ENCODE measurements around the gene CETN1.

CETN1 gene

DNA sequence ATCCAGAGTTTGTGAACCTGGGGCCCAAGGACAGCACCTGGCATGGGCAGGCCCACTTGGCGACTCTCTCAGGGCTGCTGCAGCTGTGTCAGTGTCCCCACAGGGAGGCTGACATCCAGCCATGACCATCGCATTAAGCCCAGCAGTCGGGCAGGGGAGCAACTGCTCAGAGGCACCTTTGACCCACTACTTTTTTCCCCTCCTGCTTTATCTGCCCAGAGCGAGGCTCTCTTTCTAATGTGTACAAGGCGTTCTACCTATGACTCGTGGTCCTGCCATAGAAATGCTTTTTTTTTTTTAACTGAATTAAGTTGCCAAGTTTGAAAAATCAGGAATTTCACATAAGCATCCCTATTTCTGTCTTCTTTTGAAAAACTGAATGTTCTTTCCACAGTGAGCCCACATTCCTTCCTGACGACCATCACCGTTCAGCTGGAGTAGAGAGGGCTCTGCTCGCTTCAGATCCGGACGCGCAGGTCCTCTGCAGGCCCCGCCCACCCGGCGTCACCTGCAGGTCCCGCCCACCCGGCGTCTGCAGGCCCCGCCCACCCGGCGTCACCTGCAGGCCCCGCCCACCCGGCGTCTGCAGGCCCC lies 16.2 kb downstream of the CETN1 start:
- no peak for TF ChIP-seq POLR2AphosphoS5 (IDR thresholded peaks at IDR 0.05; ENCODE audit: low read depth, low read length)
- no peak for TF ChIP-seq SIN3A (IDR thresholded peaks at IDR 0.05; ENCODE audit: borderline replicate concordance, insufficient read depth, low read length)
- no peak for TF ChIP-seq FOXP2 (optimal IDR thresholded peaks at IDR 0.05; ENCODE audit: borderline replicate concordance, extremely low read depth, extremely low read length, insufficient read depth)
- TF ChIP-seq, protein P1, sequence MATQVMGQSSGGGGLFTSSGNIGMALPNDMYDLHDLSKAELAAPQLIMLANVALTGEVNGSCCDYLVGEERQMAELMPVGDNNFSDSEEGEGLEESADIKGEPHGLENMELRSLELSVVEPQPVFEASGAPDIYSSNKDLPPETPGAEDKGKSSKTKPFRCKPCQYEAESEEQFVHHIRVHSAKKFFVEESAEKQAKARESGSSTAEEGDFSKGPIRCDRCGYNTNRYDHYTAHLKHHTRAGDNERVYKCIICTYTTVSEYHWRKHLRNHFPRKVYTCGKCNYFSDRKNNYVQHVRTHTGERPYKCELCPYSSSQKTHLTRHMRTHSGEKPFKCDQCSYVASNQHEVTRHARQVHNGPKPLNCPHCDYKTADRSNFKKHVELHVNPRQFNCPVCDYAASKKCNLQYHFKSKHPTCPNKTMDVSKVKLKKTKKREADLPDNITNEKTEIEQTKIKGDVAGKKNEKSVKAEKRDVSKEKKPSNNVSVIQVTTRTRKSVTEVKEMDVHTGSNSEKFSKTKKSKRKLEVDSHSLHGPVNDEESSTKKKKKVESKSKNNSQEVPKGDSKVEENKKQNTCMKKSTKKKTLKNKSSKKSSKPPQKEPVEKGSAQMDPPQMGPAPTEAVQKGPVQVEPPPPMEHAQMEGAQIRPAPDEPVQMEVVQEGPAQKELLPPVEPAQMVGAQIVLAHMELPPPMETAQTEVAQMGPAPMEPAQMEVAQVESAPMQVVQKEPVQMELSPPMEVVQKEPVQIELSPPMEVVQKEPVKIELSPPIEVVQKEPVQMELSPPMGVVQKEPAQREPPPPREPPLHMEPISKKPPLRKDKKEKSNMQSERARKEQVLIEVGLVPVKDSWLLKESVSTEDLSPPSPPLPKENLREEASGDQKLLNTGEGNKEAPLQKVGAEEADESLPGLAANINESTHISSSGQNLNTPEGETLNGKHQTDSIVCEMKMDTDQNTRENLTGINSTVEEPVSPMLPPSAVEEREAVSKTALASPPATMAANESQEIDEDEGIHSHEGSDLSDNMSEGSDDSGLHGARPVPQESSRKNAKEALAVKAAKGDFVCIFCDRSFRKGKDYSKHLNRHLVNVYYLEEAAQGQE (IDR thresholded peaks at IDR 0.05; ENCODE audit: insufficient read depth in 1 of 2, low read depth in 2 of 2, low read length in 2 of 2) = no peak
- no peak for TF ChIP-seq TAF1 (IDR thresholded peaks at IDR 0.05; ENCODE audit: borderline replicate concordance, insufficient read depth, low read length)

DNA sequence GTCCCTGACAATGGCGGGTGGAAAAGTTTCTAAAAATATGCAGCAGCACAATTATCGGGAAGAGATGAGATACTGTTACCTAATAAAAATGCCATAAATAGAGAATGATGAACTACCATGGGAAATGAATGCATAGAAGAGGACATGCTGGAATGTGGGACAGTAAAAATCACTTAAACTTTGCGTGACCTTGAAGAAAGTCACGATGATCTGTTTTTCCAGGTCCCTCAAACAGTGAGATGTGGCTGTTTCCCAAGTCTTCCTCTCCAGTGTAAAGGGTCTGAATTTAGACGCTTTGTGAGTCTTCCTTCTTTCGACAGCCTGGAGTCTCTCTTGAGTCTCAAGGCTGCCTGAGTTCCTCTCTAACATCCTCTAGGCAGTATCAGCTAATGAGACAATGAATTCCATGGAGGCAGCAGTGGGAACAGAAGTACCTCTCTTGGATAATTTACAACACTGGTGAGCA lies 18.0 kb downstream of the CETN1 start:
- TF ChIP-seq FOXP2 (optimal IDR thresholded peaks at IDR 0.05; ENCODE audit: borderline replicate concordance, extremely low read depth, extremely low read length, insufficient read depth) (no peak), POLR2AphosphoS5 (IDR thresholded peaks at IDR 0.05; ENCODE audit: low read depth, low read length) (no peak), SIN3A (IDR thresholded peaks at IDR 0.05; ENCODE audit: borderline replicate concordance, insufficient read depth, low read length) (no peak), TAF1 (IDR thresholded peaks at IDR 0.05; ENCODE audit: borderline replicate concordance, insufficient read depth, low read length) (no peak)
- TF ChIP-seq, protein P1 (IDR thresholded peaks at IDR 0.05; ENCODE audit: insufficient read depth in 1 of 2, low read depth in 2 of 2, low read length in 2 of 2) = no peak

DNA sequence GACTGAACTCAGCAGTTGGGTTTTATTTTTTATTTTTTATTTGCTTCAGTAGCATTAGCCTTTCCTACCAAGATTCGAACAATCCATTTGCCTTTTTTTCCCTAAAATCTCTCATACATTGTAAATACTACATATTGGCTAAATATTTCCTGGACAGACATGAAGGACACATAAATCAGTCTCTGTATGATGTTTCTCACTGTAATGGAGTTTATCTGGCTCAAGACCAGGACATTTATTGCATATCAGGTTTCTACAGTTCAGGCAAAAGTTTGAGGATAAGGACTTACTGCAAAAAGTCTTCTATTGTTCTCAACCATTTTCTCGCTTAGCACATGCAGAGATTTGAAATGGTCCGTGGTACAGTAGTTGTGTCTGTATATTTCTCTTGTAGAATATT lies 19.9 kb downstream of the CETN1 start:
- TF ChIP-seq POLR2AphosphoS5 (IDR thresholded peaks at IDR 0.05; ENCODE audit: low read depth, low read length) (no peak), SIN3A (IDR thresholded peaks at IDR 0.05; ENCODE audit: borderline replicate concordance, insufficient read depth, low read length) (no peak), TAF1 (IDR thresholded peaks at IDR 0.05; ENCODE audit: borderline replicate concordance, insufficient read depth, low read length) (no peak), FOXP2 (optimal IDR thresholded peaks at IDR 0.05; ENCODE audit: borderline replicate concordance, extremely low read depth, extremely low read length, insufficient read depth) (no peak)
- TF ChIP-seq, protein P1 (IDR thresholded peaks at IDR 0.05; ENCODE audit: insufficient read depth in 1 of 2, low read depth in 2 of 2, low read length in 2 of 2) = no peak

DNA sequence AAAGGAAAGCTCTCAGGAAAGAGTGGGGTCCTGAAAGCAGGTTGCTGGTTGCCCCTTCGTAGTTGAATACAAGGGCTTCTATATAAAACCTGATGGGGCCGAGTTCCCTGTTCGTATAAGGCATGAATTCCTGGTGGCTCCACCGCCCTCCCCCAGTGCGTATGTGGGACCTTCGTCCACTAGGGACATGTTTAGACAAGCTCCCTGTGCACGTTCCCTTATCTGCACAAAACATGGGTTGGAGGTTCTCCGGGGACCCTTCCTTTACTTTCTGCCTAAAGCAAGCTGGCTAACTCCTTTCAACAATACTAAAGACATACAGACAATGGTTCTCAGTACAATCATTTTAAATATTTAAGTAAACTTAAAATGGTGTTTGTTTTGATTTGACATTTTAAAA lies 24.6 kb downstream of the CETN1 start:
- no peak for TF ChIP-seq SIN3A (IDR thresholded peaks at IDR 0.05; ENCODE audit: borderline replicate concordance, insufficient read depth, low read length)
- no peak for TF ChIP-seq TAF1 (IDR thresholded peaks at IDR 0.05; ENCODE audit: borderline replicate concordance, insufficient read depth, low read length)
- TF ChIP-seq, protein P1 (IDR thresholded peaks at IDR 0.05; ENCODE audit: insufficient read depth in 1 of 2, low read depth in 2 of 2, low read length in 2 of 2) = no peak
- TF ChIP-seq FOXP2 (optimal IDR thresholded peaks at IDR 0.05; ENCODE audit: borderline replicate concordance, extremely low read depth, extremely low read length, insufficient read depth) = no peak
- no peak for TF ChIP-seq POLR2AphosphoS5 (IDR thresholded peaks at IDR 0.05; ENCODE audit: low read depth, low read length)

Data from PFSK-1 (cell line).